ENCODE measurements around the gene ZNF740. TPM values are rescaled to one million over a fixed set of nuclear protein-coding genes. Genes with fewer than 3 reads are reported as not detected.
A peak's percentile ranks its signal among the peaks of the same experiment; 100 is the strongest.

ZNF740 gene
- polyA plus RNA-seq, 2 donors = 4.7 to 5.3 TPM

DNA sequence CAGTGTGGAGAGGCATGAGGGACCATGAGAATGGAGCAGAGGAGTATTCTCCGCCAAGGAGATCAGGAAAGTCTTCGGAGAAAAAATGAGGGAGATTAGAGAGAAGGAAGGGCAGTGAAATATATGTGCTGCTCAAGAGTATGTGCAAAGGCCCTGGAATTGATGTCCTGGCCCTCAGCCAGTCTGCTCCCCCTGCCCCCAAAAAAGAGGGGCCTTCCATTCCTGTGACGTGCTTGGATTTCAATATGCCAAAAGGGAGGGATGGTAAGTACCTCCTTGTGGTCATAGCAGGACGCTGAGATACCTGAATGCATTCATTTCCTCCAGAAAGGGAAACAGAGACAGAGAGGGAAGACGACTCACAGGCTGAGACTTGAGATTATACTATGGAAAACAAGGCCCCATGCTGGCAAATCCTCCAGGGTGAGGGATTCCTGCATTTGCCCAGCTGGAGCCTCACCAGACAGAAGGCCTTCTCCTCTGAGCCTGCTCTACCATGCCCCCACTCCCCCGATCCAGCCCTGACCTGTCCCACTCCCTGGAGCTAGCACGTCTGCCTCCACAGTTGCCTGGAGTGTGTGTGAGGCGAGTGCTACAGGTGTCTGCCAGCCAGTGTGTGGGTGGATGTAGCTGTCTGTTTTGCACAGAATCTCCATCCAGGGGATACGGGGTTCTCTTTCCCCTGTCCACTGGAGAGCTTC is 55.4 kb downstream of the ZNF740 start:
- no peaks in the 10 kb centered on the region for H3K36me3 ChIP-seq (ENCODE audit: control insufficient read depth in 2 of 2, insufficient read depth in 2 of 2, low read length in 1 of 2)
- H3K27me3 ChIP-seq (ENCODE audit: control insufficient read depth in 1 of 2, insufficient read depth in 2 of 2, low read length in 2 of 2) = no peaks in the 10 kb centered on the region
- 52 to 60% methylated on average over 9 of the region's 9 CpGs for WGBS, 2 donors
- peaks cover 3 to 26% of the 10 kb centered on the region in 2 donors for H3K4me1 ChIP-seq (ENCODE audit: control insufficient read depth in 2 of 2, insufficient read depth in 2 of 2, low read length in 1 of 2)
- no peaks in the 10 kb centered on the region for H3K9me3 ChIP-seq (ENCODE audit: control insufficient read depth in 2 of 2, insufficient read depth in 1 of 2, low read depth in 1 of 2, low read length in 1 of 2)
- no peak overlapping the region for H3K4me3 ChIP-seq (ENCODE audit: low read depth in 1 of 2, low read length in 2 of 2)
- H3K27ac ChIP-seq (ENCODE audit: low read depth in 2 of 2, low read length in 1 of 2) = peak overlapping the region; percentile 59 to 65

DNA sequence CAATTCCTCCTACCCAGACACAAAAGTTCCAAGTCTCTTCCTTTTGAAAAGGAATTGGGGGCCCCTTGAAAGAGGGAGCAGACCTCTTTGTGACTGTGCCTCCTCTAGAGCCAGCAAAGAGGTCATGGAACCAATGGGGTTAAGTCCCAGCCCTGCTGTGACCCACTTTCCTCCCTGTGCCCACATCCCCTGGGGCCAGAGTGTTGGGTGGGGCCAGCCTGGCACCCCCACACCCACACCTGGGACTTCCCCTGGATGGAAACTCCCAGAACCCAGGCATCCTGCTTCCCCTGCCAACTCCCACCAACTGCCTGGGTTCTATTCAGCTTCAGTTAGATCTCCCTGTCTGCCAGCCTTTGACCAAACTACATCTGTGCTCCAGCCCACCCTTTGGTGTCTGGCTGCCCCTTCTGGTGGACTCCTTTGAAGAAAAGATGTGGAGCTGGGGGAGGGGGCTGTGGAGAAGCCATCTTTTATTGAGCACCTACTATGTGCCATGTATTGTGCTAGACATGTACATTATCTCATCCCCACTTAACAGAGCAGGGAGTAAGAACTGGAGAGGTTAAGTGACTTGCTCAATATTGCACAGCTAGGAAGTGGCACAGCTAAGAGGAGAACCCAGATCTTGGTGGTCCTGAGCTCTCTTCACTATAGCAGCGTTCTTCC is 56.1 kb downstream of the ZNF740 start:
- peak overlapping the region; percentile 59 to 65 for H3K27ac ChIP-seq (ENCODE audit: low read depth in 2 of 2, low read length in 1 of 2)
- WGBS, 2 donors = 88 to 93% methylated on average over 1 of the region's 1 CpG

DNA sequence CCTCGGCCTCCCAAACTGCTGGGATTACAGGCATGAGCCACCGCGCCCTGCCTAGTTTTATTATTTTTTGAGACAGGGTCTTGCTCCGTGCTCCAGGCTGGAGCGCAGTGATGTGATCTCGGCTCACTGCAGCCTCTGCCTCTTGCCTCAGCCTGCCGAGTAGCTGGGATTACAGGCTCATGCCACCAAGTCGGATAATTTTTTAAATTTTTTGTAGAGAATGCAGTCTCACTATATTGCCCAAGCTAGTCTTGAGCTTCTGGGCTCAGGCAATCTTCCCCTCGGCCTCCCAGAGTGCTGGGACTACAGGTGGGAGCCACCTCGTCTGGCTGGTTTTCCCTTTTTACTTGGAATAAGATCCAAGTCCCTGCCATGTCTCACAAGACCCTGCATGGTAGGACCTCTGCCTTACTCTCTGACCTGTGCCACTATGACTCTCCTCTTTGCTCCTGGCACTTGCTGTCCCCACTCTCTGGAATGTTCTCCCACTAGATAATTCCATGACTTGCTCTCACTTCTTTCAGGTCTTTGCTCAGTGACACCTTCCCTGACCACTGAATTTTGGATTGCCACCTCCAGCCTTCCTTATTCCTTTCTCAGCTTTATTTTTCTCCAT is 59.2 kb downstream of the ZNF740 start:
- Histone ChIP-seq H3K4me1 (ENCODE audit: control insufficient read depth in 2 of 2, insufficient read depth in 2 of 2, low read length in 1 of 2) (peaks cover 3 to 9% of the 10 kb centered on the region in 2 donors), H3K9me3 (ENCODE audit: control insufficient read depth in 2 of 2, insufficient read depth in 1 of 2, low read depth in 1 of 2, low read length in 1 of 2) (no peaks in the 10 kb centered on the region), H3K27ac (ENCODE audit: low read depth in 2 of 2, low read length in 1 of 2) (no peak overlapping the region), H3K4me3 (ENCODE audit: low read depth in 1 of 2, low read length in 2 of 2) (no peak overlapping the region), H3K27me3 (ENCODE audit: control insufficient read depth in 1 of 2, insufficient read depth in 2 of 2, low read length in 2 of 2) (no peaks in the 10 kb centered on the region), H3K36me3 (ENCODE audit: control insufficient read depth in 2 of 2, insufficient read depth in 2 of 2, low read length in 1 of 2) (no peaks in the 10 kb centered on the region)
- 89 to 95% methylated on average over 10 of the region's 10 CpGs for WGBS, 2 donors

More for the DNA sequence above, 56.1 kb downstream of the ZNF740 start:
- H3K4me1 ChIP-seq (ENCODE audit: control insufficient read depth in 2 of 2, insufficient read depth in 2 of 2, low read length in 1 of 2) = peaks cover 3 to 26% of the 10 kb centered on the region in 2 donors
- H3K9me3 ChIP-seq (ENCODE audit: control insufficient read depth in 2 of 2, insufficient read depth in 1 of 2, low read depth in 1 of 2, low read length in 1 of 2) = no peaks in the 10 kb centered on the region
- no peaks in the 10 kb centered on the region for H3K27me3 ChIP-seq (ENCODE audit: control insufficient read depth in 1 of 2, insufficient read depth in 2 of 2, low read length in 2 of 2)
- no peak overlapping the region for H3K4me3 ChIP-seq (ENCODE audit: low read depth in 1 of 2, low read length in 2 of 2)
- H3K36me3 ChIP-seq (ENCODE audit: control insufficient read depth in 2 of 2, insufficient read depth in 2 of 2, low read length in 1 of 2) = no peaks in the 10 kb centered on the region

GRCh38 chr12:53241623-53242412 is 61.3 kb downstream of the ZNF740 start:
- 79 to 81% methylated on average over 9 to 11 of the region's 11 CpGs for WGBS, 2 donors

DNA sequence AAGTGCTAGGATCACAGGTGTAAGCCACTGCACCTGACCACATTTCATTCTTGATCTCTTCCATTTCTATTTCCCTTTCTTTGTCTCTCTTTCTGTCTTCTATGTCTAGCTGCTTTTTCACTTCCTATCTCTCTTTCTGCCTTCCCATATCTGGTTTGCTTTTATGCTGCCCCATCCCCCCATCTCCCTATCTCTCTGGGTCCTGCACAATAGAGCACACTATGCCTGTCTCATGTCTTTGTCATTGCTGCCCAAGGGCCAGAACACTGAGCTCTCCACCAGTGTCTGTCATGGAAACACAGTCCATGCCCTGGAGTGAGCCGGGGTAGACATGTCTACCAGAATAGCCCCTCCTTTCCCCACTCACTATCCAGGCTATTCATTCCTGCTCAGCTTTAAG is 63.8 kb downstream of the ZNF740 start:
- WGBS, 2 donors = 66 to 76% methylated on average over 1 of the region's 1 CpG
- no peaks in the 10 kb centered on the region for H3K9me3 ChIP-seq (ENCODE audit: control insufficient read depth in 2 of 2, insufficient read depth in 1 of 2, low read depth in 1 of 2, low read length in 1 of 2)
- no peaks in the 10 kb centered on the region for H3K36me3 ChIP-seq (ENCODE audit: control insufficient read depth in 2 of 2, insufficient read depth in 2 of 2, low read length in 1 of 2)
- H3K27ac ChIP-seq (ENCODE audit: low read depth in 2 of 2, low read length in 1 of 2) = no peak overlapping the region
- H3K4me1 ChIP-seq (ENCODE audit: control insufficient read depth in 2 of 2, insufficient read depth in 2 of 2, low read length in 1 of 2) = no peaks in the 10 kb centered on the region
- H3K4me3 ChIP-seq (ENCODE audit: low read depth in 1 of 2, low read length in 2 of 2) = no peak overlapping the region
- no peaks in the 10 kb centered on the region for H3K27me3 ChIP-seq (ENCODE audit: control insufficient read depth in 1 of 2, insufficient read depth in 2 of 2, low read length in 2 of 2)

More at GRCh38 chr12:53241623-53242412, 61.3 kb downstream of the ZNF740 start:
- Histone ChIP-seq H3K4me3 (ENCODE audit: low read depth in 1 of 2, low read length in 2 of 2) (no peak overlapping the region), H3K27me3 (ENCODE audit: control insufficient read depth in 1 of 2, insufficient read depth in 2 of 2, low read length in 2 of 2) (no peaks in the 10 kb centered on the region), H3K9me3 (ENCODE audit: control insufficient read depth in 2 of 2, insufficient read depth in 1 of 2, low read depth in 1 of 2, low read length in 1 of 2) (no peaks in the 10 kb centered on the region), H3K4me1 (ENCODE audit: control insufficient read depth in 2 of 2, insufficient read depth in 2 of 2, low read length in 1 of 2) (peaks cover 0 to under 1% of the 10 kb centered on the region in 2 donors), H3K27ac (ENCODE audit: low read depth in 2 of 2, low read length in 1 of 2) (no peak overlapping the region), H3K36me3 (ENCODE audit: control insufficient read depth in 2 of 2, insufficient read depth in 2 of 2, low read length in 1 of 2) (no peaks in the 10 kb centered on the region)

Other genes with a start within 250 kb of the ZNF740 start
- gene KRT18, start 231.6 kb upstream of the ZNF740 start, polyA plus RNA-seq = 100 to 1,000 TPM; 101 to 256 TPM
- gene EIF4B, start 174.3 kb upstream of the ZNF740 start, polyA plus RNA-seq = 100 to 1,000 TPM in 1 of 2 donors, 10 to 100 TPM in 1; 58.8 to 102 TPM
- gene TNS2, start 130.7 kb upstream of the ZNF740 start, polyA plus RNA-seq = 10 to 100 TPM; 32.9 to 48.6 TPM
- 10 to 100 TPM; 16.1 to 24.1 TPM for gene SPRYD3, start 101.3 kb upstream of the ZNF740 start, polyA plus RNA-seq
- gene IGFBP6, start 83.1 kb upstream of the ZNF740 start, polyA plus RNA-seq = 10 to 100 TPM; 40.8 to 59.1 TPM
- gene SOAT2, start 77.2 kb upstream of the ZNF740 start, polyA plus RNA-seq = under 1 TPM; 0.14 to 0.16 TPM
- 10 to 100 TPM; 25.6 to 63.7 TPM for gene CSAD, start 203 bp downstream of the ZNF740 start, polyA plus RNA-seq
- 1 to 10 TPM; 7.5 to 8.0 TPM for gene ITGB7, start 26.5 kb downstream of the ZNF740 start, polyA plus RNA-seq
- gene RARG, start 51.5 kb downstream of the ZNF740 start, polyA plus RNA-seq = 100 to 1,000 TPM in 1 of 2 donors, 10 to 100 TPM in 1; 84.8 to 104 TPM
- gene ESPL1, start 87.6 kb downstream of the ZNF740 start, polyA plus RNA-seq = 10 to 100 TPM; 43.8 to 66.1 TPM
- 100 to 1,000 TPM; 612 to 762 TPM for gene PFDN5, start 114.8 kb downstream of the ZNF740 start, polyA plus RNA-seq
- 10 to 100 TPM; 41.8 to 75.0 TPM for gene MYG1, start 119.0 kb downstream of the ZNF740 start, polyA plus RNA-seq
- gene AAAS, start 140.9 kb downstream of the ZNF740 start, polyA plus RNA-seq = 10 to 100 TPM; 31.4 to 41.2 TPM
- gene SP7, start 155.6 kb downstream of the ZNF740 start, polyA plus RNA-seq = not detected
- 10 to 100 TPM; 21.6 to 22.3 TPM for gene SP1, start 199.5 kb downstream of the ZNF740 start, polyA plus RNA-seq
- gene AMHR2, start 243.1 kb downstream of the ZNF740 start, polyA plus RNA-seq = under 1 TPM in 1 of 2 donors, not detected in 1; 0.08 TPM